Chondrocyte (in vitro differentiated cells): ENCODE results near the gene JAKMIP2. TPM values are rescaled to one million over a fixed set of nuclear protein-coding genes. Genes with fewer than 3 reads are reported as not detected.

Experiments
- DNase-seq: peaks from one replicate; pipeline ENCODE4 v3.0.0; 2021; ENCODE audit warnings: mixed read lengths, low spot score
- H3K27ac Mint-ChIP-seq: one replicate; pipeline ENCODE4 v1.8.0; 2021; ENCODE audit warnings: mild to moderate bottlenecking, moderate library complexity, mixed read lengths; ENCODE audit not compliant: unreplicated experiment
- H3K27me3 Mint-ChIP-seq: 2 replicates; pipeline ENCODE4 v1.8.0; 2021; ENCODE audit warnings: low read depth, mixed read lengths
- H3K36me3 Mint-ChIP-seq: 2 replicates; pipeline ENCODE4 v1.8.0; 2021; ENCODE audit warnings: low read depth, mixed read lengths
- H3K4me1 Mint-ChIP-seq: 2 replicates; pipeline ENCODE4 v1.8.0; 2021; ENCODE audit warnings: low read depth, mild to moderate bottlenecking, mixed read lengths
- H3K4me3 Mint-ChIP-seq: one replicate; pipeline ENCODE4 v1.8.0; 2021; ENCODE audit warnings: mild to moderate bottlenecking, moderate library complexity, mixed read lengths; ENCODE audit not compliant: unreplicated experiment
- H3K9me3 Mint-ChIP-seq: 2 replicates; pipeline ENCODE4 v1.8.0; 2021; ENCODE audit warnings: low read depth, mixed read lengths
- CTCF ChIP-seq: fragments of 200-600 bp; sonication (generic); IDR thresholded peaks from 2 replicates; pipeline ENCODE4 v1.5.0; 2021; ENCODE audit warnings: antibody characterized with exemption, mild to moderate bottlenecking, moderate library complexity
- total RNA-seq: library from RNA; stranded (reverse); gene quantifications from 3 replicates; pipeline ENCODE4 v1.2.1, GENCODE V29; 2021

JAKMIP2 gene
- total RNA-seq, 1 donor from 2014 or later = 7.1 TPM

- no peaks in the 10 kb centered on the region for H3K9me3 Mint-ChIP-seq
- H3K4me1 Mint-ChIP-seq = no peaks in the 10 kb centered on the region
- no peak overlapping the region for H3K4me3 Mint-ChIP-seq
- no peak overlapping the region for H3K27ac Mint-ChIP-seq
- DNase-seq = no peak
- TF ChIP-seq CTCF = no peak
- no peaks in the 10 kb centered on the region for H3K27me3 Mint-ChIP-seq
- H3K36me3 Mint-ChIP-seq = peaks cover 10% of the 10 kb centered on the region
These were observed 138.1 kb downstream of the JAKMIP2 start for GRCh38 chr5:147644460-147644859.

- H3K4me3 Mint-ChIP-seq = no peak overlapping the region
- no peak overlapping the region for H3K27ac Mint-ChIP-seq
- no peak for DNase-seq
- no peaks in the 10 kb centered on the region for H3K4me1 Mint-ChIP-seq
- H3K9me3 Mint-ChIP-seq = no peaks in the 10 kb centered on the region
- H3K36me3 Mint-ChIP-seq = peaks cover 10% of the 10 kb centered on the region
- no peaks in the 10 kb centered on the region for H3K27me3 Mint-ChIP-seq
- no peak for TF ChIP-seq CTCF
These were observed 139.4 kb downstream of the JAKMIP2 start for GRCh38 chr5:147643142-147643541.

GRCh38 chr5:147642666-147643065 lies 139.9 kb downstream of the JAKMIP2 start:
- DNase-seq = no peak
- H3K36me3 Mint-ChIP-seq = peaks cover 8% of the 10 kb centered on the region
- no peak overlapping the region for H3K4me3 Mint-ChIP-seq
- no peaks in the 10 kb centered on the region for H3K27me3 Mint-ChIP-seq
- no peak for TF ChIP-seq CTCF
- no peaks in the 10 kb centered on the region for H3K9me3 Mint-ChIP-seq
- H3K4me1 Mint-ChIP-seq = no peaks in the 10 kb centered on the region
- no peak overlapping the region for H3K27ac Mint-ChIP-seq

GRCh38 chr5:147639321-147639720 lies 143.2 kb downstream of the JAKMIP2 start:
- no peak for DNase-seq
- H3K4me3 Mint-ChIP-seq = no peak overlapping the region
- H3K4me1 Mint-ChIP-seq = no peaks in the 10 kb centered on the region
- H3K9me3 Mint-ChIP-seq = no peaks in the 10 kb centered on the region
- no peaks in the 10 kb centered on the region for H3K27me3 Mint-ChIP-seq
- H3K27ac Mint-ChIP-seq = no peak overlapping the region
- TF ChIP-seq CTCF = no peak
- peaks cover 14% of the 10 kb centered on the region for H3K36me3 Mint-ChIP-seq

- no peak overlapping the region for H3K27ac Mint-ChIP-seq
- no peaks in the 10 kb centered on the region for H3K4me1 Mint-ChIP-seq
- H3K9me3 Mint-ChIP-seq = no peaks in the 10 kb centered on the region
- H3K36me3 Mint-ChIP-seq = peaks cover 11% of the 10 kb centered on the region
- no peak for TF ChIP-seq CTCF
- H3K4me3 Mint-ChIP-seq = no peak overlapping the region
- H3K27me3 Mint-ChIP-seq = no peaks in the 10 kb centered on the region
- DNase-seq = no peak
These were observed 145.9 kb downstream of the JAKMIP2 start for GRCh38 chr5:147636729-147636984.
